GM18520 (cell line): Measurements from ENCODE around the gene SLC6A8.
"Not testable (repeated sequence)": the region's sequence is repeated elsewhere in the genome, so short reads cannot be mapped to it uniquely, and the experiment has no call there.

Source experiments
- ATAC-seq: cut with Tn5 transposase; IDR thresholded peaks from one replicate; pipeline ENCODE4 v1.9.1; 2021; ENCODE audit not compliant: unreplicated experiment

Gene SLC6A8

DNA sequence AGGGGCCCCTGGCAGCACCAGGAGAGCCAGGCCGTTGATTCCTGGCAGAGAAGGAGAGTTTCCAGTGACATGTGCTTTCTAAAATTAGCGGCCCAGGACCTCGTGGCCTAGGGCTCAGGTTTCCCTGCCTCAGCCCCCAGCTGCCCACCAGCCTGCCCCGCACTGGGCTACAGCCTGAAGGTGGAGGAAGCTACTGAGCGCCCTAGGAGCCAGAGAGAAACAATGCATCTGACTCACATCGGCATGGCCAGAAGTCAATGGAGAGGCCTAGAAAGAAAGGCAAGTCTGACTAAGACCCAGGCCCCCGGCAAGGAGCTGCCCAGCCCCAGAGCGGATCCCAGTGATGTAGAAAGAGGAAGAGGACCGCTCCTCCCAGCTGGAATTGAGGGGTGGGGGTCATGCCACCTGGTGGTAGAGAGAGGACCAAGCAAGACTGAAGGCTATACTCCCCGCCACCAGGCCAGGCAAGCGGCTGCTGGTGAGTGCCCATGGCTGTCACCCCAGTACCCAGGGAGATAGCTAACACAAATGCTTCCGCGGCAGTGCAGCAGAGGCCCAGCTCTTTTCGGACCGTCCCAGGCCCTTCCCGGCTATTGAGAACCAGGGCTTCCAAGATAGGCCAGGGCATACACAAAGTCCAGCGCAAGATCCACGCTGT, 17.8 kb downstream of the SLC6A8 start:
- not testable (repeated sequence) for ATAC-seq

DNA sequence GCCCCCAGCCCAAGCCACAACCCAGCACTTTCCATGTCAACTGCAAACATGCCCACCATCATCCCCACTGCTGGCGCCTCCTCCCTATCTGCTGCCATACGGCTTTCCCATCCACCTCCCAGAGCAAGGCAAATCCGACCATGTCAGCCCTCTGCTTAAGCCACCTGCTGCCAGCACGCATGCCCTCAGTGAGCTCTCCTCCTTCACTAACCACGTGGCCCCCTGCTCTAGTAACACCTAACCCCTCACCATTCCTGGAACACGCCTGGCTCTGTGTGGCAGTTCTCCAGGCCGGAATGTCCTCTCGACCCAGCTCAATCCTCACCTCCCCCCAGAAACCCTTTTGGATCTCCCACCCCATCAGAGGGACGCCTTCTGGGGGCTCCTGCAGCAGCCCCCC, 19.1 kb downstream of the SLC6A8 start:
- ATAC-seq: no peak

DNA sequence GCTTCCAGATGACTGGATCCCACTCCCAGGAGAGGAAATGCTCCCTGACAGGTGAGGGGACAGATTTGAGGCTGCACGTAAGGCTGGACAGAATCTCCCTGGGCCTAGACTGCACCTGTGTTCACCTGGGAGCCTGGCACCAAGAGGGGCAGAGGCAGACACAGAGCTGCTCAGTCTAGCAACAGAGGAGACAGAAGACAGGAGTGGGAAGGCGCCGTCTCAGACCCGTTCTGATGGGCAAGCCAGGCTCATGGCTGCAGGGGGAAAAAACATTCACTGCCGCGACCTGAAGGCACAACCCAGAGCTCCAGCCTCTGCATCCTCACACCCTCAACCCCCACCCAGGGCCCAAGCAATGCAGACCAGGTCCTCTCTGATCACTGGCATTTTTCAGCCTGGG, 19.7 kb downstream of the SLC6A8 start:
- no peak for ATAC-seq

DNA sequence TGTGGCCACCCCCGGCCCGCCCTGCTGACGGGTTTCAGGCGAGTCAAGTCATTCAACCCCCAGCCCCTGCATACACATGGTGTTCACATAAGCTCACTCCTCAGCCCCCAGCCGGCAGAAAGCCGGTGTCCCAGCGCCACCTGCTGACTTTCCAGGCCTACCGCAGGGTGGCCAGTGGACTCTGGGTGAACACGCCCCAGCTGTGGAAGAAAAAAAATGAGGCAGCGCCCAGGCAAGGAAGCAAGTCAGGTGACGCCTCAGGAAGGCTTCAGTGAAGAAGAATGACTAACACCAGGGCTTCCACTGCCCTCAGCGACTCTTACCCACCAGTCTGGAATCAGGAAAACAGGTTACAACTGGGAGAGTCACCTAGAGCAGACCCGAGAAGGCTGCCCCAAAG, 20.7 kb downstream of the SLC6A8 start:
- no peak for ATAC-seq

DNA sequence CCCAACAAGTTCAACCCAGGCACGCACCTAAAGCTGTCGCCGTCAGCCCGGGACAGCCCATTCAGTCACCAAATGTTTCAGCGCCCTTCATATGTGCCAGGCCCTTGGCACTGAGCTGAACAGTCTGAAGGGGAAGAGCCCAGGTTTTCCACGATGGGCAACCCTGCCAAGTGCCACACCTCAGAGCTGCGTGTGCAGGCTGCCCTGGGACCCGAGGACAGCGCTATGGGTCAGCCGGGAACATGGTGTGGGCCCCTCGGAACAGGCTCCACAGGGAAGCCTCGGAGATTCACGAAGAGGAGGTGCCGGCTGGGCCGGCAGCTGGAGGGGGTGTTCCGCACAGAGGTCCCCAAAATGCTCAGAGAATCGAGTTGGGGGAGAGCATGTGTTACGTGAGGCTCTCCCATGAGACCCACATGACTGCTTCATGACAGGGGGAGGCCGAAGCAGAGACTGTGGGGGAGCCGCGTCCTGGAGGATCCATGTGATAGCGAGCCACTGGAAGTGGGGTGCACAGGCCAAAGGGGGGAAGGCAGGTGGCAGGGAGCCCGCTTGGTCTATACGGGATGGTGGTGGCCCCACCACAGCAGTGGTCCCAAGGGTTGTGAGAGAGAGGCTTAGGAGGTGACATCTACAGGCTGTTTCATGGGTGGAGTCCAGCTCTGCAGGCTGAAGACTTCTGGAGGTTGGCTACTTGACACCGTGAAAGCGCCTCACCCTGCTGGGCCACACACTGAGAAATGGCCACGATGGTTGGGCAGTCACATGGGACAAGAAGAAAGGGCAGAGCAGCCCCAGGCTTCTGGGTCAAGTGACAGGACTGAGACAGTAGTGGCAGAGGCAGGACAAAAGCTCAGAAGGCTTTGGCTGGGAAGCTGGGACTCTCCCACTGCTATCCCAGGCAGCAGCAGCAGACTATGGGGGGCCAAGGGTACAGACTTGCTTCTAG, 22.3 kb downstream of the SLC6A8 start:
- no peak for ATAC-seq

DNA sequence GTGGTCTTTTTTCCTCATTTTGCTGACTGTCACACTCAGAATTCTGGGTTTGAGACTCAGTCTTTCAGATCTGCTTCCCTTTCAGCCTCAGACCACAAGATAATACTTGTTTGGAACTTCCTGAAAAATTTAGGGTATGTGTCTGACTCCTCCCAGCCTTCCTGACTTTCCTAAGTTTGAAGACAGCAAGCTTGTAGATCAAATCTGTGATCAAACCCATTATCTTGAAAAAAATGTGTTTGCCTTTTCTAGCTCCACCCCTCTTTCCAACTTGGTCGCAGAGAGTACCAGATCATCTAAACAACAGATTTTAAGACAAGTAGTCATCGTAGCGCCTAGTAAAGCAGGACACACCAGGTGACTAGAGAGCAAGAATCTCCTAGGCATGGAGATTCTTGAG, 26.5 kb downstream of the SLC6A8 start:
- no peak for ATAC-seq

DNA sequence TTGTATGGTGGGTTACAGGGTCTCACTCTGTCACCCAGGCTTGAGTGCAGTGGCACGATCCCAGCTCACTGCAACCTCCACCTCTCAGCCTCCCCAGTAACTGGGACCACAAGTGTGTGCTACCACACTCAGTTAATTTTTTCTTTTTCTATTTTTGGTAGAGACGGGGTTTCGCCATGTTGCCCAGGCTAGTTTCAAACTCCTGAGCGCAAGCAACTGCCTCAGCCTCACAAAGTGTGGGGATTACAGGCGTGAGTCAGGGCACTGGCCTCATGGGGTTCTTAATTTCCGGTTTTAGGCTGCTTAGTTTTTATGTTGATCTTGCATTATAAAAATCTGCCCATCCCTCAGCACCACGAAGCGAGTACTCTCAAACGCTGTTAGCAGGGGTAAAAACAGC, 29.7 kb downstream of the SLC6A8 start:
- ATAC-seq: no peak

DNA sequence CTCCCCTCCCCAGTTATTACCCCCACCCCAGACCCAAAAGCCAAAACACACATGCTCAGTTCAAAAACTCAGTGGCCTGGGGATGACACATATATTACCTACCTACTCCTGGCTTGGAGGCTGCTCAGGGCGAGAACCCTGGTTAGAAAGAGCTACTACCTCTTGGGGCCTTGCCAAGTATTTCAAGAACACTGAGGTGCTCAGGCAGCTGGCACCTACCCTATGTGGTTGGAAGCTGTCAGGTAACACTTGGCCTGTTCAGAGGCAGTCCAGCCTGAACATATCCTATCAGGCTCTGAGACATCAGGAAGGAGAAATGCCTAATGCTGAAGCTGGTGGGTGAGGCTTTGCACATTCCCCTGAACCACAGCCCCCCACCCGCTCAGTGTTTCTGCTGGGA, 31.5 kb downstream of the SLC6A8 start:
- no peak for ATAC-seq

DNA sequence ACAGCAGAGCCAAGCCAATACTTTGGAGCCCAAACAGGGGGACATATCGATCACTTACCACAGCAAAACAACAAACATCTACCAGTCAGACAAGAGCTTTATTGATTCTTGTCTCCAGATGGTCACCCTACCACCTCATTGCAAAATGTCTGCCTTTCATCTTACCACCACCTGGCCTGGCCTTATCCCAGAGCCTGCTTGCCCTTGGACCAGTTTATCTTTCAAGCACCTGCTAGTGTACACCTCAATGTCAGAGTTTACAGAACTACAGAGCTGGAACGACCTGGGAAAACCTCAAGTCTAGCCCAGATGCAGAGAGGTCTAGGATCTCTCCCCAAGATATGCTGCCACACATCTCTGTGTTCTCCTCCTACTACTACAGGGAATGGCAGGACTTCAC, 32.0 kb downstream of the SLC6A8 start:
- no peak for ATAC-seq

DNA sequence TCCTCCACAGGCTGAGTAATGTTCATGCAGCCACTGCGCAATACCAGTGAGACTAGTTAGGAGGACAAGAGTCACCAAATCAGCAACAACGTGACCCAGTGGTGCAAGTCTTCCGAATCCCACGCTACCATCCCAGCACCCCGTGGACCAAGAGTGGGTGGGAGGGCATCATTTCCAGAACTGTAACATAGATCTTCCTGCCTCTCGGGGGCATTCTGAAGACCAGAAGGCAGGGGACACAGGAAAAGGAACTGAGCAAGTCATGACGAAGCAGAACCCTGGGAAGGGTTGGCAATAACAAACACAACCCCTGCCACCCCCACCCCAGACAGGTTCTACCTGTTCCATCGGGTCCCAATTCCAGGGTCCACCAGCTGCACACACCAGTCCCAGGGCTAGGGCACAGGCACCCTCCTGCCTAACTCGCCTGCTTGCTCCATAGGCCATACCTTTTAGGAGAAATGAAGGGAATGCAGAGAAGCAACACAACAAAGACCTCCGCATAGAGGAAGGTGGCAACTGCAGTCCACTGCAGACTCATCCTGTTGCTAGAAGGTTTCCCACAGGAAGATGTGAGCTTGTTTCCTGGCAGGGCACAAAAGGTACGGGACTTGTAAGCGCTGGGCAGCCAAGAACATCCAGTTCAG, 35.1 kb downstream of the SLC6A8 start:
- no peak for ATAC-seq

DNA sequence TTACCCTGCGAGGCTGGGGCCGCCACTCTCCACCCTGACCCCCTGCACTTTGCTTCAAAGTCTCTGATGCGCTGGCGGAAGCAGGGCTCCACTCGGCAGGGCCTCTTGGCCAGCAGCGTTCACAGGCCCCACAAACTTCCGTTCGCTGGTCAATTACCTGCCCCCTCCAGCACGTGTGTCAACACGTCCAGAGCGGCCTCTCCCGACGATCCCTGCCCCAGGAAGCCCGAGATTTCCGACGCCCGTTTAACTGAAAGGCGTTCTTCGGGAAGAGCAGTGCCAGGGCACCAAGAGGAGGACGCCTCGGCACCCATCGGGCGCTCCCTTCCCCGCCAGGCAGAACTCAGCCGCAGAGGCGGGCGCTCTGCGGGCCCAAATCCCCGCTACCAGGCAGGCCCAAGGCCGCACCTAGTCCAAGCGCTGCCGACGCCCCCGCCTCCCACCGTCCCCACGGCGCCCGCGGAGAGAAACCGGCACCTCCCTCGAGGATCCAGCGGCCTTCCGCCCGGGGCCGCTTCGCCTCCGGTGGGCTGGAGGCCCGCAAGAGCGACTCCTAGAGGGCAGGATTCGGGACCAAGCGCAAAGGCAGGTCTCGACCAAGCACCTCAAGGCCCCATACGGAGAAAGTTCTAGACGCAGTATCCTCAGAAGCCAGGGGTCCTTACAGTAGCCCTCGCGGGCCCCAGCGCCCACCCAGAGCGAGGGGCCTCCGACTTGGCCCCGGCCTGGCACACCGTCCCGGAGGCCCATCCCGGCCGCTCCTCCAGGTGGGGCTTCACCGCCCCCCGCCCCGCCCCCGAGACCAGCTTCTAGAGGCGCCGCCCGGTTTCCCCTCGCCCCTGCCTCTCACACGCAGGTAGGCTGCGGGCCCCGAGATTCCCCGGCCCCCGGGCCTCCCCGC, 35.9 kb downstream of the SLC6A8 start:
- peak; percentile 6 for ATAC-seq

DNA sequence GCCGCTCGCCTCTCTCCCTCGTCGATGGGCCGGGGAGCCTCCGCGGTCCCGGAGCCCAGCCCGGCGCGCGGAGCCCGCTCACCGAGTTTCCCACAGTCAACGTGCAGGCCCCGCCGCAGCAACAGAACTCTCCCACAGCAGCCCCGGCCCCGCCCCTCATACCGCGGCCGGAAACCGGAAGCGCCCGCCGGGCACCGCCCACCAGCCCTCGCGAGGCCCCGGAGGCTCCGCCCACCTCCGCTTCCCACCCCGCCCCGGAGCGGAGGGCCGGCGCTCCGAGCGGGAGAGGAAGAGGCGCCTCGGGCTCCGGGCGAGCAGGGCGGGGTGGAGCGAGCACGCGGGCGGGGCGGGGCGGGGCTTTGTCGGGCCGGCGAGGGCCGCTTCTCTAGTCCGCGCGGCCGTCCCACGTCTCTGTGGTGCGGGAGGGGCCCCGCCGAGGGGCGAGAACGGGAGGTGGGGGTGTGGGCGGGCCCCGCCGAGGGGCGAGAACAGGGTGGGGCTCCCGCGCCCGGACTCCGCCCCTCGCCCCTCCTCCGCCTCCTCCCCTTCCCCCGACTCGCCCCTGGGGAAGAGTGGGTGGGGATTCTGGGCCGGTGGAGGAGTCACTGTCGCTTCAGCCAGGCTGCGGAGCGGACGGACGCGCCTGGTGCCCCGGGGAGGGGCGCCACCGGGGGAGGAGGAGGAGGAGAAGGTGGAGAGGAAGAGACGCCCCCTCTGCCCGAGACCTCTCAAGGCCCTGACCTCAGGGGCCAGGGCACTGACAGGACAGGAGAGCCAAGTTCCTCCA, 36.7 kb downstream of the SLC6A8 start, which contains the start of the genes ABCD1 and BCAP31:
Gene ABCD1 (plus strand): TSS at position 605 of the 787 bp plus-strand sequence. CDS start 411 bp downstream, outside the sequence.
Gene BCAP31 (minus strand): TSS at position 136 of the 787 bp plus-strand sequence. CDS start 1,143 bp downstream, outside the sequence.
- ATAC-seq: peak; percentile 45

DNA sequence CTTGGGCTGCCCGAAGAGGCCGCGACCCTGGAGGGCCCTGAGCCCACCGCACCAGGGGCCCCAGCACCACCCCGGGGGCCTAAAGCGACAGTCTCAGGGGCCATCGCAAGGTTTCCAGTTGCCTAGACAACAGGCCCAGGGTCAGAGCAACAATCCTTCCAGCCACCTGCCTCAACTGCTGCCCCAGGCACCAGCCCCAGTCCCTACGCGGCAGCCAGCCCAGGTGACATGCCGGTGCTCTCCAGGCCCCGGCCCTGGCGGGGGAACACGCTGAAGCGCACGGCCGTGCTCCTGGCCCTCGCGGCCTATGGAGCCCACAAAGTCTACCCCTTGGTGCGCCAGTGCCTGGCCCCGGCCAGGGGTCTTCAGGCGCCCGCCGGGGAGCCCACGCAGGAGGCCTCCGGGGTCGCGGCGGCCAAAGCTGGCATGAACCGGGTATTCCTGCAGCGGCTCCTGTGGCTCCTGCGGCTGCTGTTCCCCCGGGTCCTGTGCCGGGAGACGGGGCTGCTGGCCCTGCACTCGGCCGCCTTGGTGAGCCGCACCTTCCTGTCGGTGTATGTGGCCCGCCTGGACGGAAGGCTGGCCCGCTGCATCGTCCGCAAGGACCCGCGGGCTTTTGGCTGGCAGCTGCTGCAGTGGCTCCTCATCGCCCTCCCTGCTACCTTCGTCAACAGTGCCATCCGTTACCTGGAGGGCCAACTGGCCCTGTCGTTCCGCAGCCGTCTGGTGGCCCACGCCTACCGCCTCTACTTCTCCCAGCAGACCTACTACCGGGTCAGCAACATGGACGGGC, 37.5 kb downstream of the SLC6A8 start:
- no peak for ATAC-seq

DNA sequence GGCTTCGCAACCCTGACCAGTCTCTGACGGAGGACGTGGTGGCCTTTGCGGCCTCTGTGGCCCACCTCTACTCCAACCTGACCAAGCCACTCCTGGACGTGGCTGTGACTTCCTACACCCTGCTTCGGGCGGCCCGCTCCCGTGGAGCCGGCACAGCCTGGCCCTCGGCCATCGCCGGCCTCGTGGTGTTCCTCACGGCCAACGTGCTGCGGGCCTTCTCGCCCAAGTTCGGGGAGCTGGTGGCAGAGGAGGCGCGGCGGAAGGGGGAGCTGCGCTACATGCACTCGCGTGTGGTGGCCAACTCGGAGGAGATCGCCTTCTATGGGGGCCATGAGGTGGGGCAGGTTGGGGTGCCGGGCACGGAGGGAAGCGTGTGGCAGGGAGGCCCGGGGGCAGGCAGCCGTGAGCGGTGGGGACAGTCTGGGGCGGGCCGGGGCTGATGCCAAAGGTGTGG, 38.1 kb downstream of the SLC6A8 start:
- ATAC-seq: no peak

DNA sequence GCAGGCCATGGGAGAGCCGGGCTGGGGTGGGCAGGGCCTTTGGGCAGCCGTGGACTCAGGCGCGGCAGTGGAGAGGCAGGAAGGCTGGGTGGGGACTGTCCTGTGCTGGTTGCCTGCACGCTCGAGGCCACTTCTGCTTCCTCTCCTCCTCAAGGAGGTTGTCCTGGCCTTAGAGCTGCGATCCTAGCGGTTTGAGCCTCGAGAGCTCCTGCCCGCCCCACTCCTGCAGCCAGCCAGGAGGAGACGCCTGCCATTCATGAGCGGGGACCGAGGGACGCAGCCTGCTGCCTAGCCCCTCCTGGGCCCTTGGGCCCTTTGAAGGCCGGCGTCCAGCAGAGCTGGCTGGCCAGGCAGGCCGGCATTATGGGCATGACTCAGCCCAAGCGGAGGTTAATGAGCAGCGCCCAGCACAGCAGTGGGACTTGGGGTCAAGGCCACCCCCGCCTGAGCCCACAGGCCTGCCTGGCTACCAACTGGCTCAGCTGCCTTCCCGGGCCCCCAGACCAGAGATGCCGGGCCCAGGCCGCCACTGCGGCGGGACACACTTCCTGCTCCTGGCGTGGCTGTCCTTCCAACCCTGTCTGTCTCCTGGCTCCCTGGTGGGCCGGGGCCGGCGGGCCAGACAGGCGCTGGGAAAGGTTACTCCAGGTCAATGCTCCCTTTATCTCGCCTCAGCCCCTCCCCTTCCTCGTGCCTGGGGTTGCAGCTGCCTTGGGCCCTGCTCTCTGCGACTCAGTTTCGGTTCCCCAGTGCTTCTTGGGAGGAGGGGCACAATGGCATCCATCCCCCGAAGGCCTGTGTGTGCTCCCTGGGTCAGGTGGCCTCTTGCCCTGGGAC, 38.8 kb downstream of the SLC6A8 start:
- no peak for ATAC-seq

DNA sequence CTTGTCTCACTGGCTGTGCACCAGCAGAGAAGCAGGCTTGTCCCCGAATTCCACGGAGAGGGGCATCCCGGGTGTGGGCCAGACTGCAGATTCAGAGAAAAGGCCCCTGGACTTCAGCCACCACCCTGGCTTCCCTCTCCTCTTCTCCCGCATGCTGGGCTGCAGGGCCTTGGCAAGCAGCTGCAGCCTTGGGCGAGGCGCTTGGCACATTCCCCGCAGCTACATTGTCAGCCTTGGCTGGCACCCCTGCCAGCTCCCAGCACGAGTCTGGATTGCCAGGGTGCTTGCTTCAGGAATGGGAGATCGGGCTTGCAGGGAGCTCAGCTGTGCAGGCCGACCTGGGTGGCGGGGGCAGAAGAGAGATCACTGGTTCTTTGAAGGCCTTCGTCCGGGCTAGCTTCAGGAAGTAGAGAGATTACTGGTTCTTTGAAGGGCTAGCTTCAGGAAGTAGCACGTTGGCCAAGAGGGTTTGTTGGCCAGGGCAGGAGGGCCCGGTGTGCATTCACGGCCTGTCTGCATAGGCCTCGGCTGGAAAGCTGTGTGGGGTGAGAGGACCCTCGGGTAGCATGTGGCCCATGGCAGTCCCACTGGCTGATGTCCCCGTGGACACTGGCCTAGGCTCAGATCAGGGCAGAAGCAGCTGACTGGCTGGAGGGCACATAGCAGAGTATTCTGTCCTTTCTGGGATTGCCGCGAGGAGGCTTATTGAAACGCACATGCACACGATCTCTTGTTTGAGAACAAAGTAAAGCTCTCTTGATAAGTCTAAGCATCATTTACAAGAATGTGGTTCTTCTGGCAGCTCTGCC, 39.6 kb downstream of the SLC6A8 start:
- ATAC-seq: no peak

DNA sequence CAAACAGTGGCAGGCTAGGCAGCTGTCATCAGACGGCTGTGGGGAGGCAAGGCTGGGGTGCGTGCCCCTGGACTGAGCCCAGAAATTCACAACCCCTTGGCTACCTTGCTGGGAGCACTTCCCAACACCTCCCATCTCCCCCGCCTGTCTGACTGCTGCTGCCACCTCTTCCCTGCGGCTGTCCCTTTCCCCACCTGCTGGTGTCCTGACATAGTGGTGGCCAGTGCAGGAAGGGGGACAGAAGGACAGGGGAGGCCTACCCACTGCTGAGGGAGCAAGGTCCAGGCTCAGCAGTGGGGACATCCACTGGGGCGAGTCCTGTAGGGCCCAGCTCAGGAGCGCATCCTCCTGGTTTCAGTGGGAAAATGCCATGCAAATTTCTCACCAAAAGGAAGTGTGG, 40.4 kb downstream of the SLC6A8 start:
- ATAC-seq: no peak
